Gastroesophageal sphincter (tissue), 4 donors: ENCODE results near the gene SHC2. TPM values are rescaled to one million over a fixed set of nuclear protein-coding genes. Genes with fewer than 3 reads are reported as not detected.
A peak's percentile ranks its signal among the peaks of the same experiment; 100 is the strongest.

Experiments
- ATAC-seq: fragments of 150-250 bp; one replicate; pipeline ENCODE4 v1.9.1; 2016; ENCODE audit warnings: mild to moderate bottlenecking, moderate library complexity
- H3K27ac ChIP-seq, 4 donors: fragments of 200-600 bp; sonication (generic) in 3 of 4; 1 replicate in 3 of 4; 2 replicates in 1 of 4; pipeline ENCODE4 v1.5.1; 2016 to 2019
- H3K27me3 ChIP-seq: fragments of 200-600 bp; sonication (generic); one replicate; pipeline ENCODE4 v1.5.1; 2019
- H3K36me3 ChIP-seq, 2 donors: fragments of 200-600 bp; sonication (generic); one replicate each; pipeline ENCODE4 v1.5.1; 2019; ENCODE audit warnings: control low read depth in 1 of 2
- H3K4me1 ChIP-seq, 3 donors: fragments of 200-600 bp; sonication (generic); 1 replicate in 2 of 3; 2 replicates in 1 of 3; pipeline ENCODE4 v1.5.1; 2016 to 2019; ENCODE audit warnings: control low read depth in 2 of 3
- H3K4me3 ChIP-seq, 2 donors: fragments of 200-600 bp; sonication (generic); one replicate each; pipeline ENCODE4 v1.5.1; 2019; ENCODE audit warnings: mild to moderate bottlenecking in 1 of 2, moderate library complexity in 1 of 2
- H3K9me3 ChIP-seq, 3 donors: fragments of 200-600 bp; sonication (generic); one replicate each; pipeline ENCODE4 v1.5.1; 2017 to 2019; ENCODE audit warnings: control low read depth in 2 of 3
- CTCF ChIP-seq, 4 experiments: fragments of 200-600 bp in 2 of 4; fragments of 450-650 bp in 2 of 4; sonication (generic) in 1 of 4; IDR thresholded peaks; one replicate each; pipeline ENCODE4 v1.5.1; 2017 to 2019; ENCODE audit warnings: antibody characterized with exemption in 4 of 4, mild to moderate bottlenecking in 2 of 4, moderate library complexity in 2 of 4
- EP300 ChIP-seq: sonication (generic); formaldehyde crosslinking; IDR thresholded peaks from one replicate; pipeline ENCODE4 v1.6.1; 2017; ENCODE audit warnings: antibody characterized with exemption, mild to moderate bottlenecking
- POLR2A ChIP-seq, 2 donors: fragments of 450-650 bp; IDR thresholded peaks; one replicate each; pipeline ENCODE4 v1.6.1; 2017; ENCODE audit warnings: antibody characterized with exemption in 2 of 2, mild to moderate bottlenecking in 2 of 2, moderate library complexity in 1 of 2
- POLR2AphosphoS5 ChIP-seq: sonication (generic); formaldehyde crosslinking; IDR thresholded peaks from one replicate; pipeline ENCODE4 v1.6.1; 2017; ENCODE audit warnings: antibody characterized with exemption
- WGBS, 2 donors: methylation state at CpG; one replicate each; pipeline ENCODE4 v1.1.5; 2018; ENCODE audit warnings: low coverage in 1 of 2; 5-methylcytosine and 5-hydroxymethylcytosine counted together
- total RNA-seq, 4 donors: library from RNA; depleted of rRNA; stranded (reverse); fragments of >200 nt; gene quantifications; one replicate each; pipeline ENCODE4 v1.1.0, GENCODE V29; 2016

Gene SHC2
- total RNA-seq, 4 donors from 2014 or later = 14.7 to 24.6 (median 20.4) TPM

GRCh38 chr19:444677-445210 is 16.1 kb downstream of the SHC2 start:
- no peak for ATAC-seq
- 89% methylated on average over 17 of the region's 26 CpGs; no CpG with 5 or more reads in 1 of the 2 donors for WGBS, 2 donors
- H3K27ac ChIP-seq = no peak overlapping the region

GRCh38 chr19:443005-443404 is 17.8 kb downstream of the SHC2 start:
- no peaks in the 10 kb centered on the region for H3K9me3 ChIP-seq
- WGBS, 2 donors = 70 to 79% methylated on average over 1 to 2 of the region's 2 CpGs
- peaks cover 11% of the 10 kb centered on the region for H3K27me3 ChIP-seq
- H3K4me1 ChIP-seq = peaks cover 0 to 9% (median 0%) of the 10 kb centered on the region in 3 donors
- H3K36me3 ChIP-seq = peaks cover 0 to 19% of the 10 kb centered on the region in 2 donors
- no peak overlapping the region for H3K27ac ChIP-seq
- TF ChIP-seq CTCF (IDR thresholded peaks at IDR 0.05) (no peak), EP300 (no peak), POLR2A (IDR thresholded peaks at IDR 0.05) (no peak), POLR2AphosphoS5 (no peak)
- no peak for ATAC-seq
- H3K4me3 ChIP-seq = no peak overlapping the region

More at GRCh38 chr19:444677-445210, 16.1 kb downstream of the SHC2 start:
- TF ChIP-seq CTCF (IDR thresholded peaks at IDR 0.05) (no peak), POLR2A (IDR thresholded peaks at IDR 0.05) (no peak), POLR2AphosphoS5 (no peak), EP300 (no peak)
- Histone ChIP-seq H3K27me3 (no peaks in the 10 kb centered on the region), H3K9me3 (no peaks in the 10 kb centered on the region), H3K4me1 (peaks cover 0 to 13% (median 0%) of the 10 kb centered on the region in 3 donors), H3K36me3 (peaks cover 0 to 13% of the 10 kb centered on the region in 2 donors), H3K4me3 (no peak overlapping the region)

GRCh38 chr19:442085-442484 is 18.7 kb downstream of the SHC2 start:
- H3K27me3 ChIP-seq = peaks cover 11% of the 10 kb centered on the region
- 90% methylated on average over 2 of the region's 2 CpGs; no CpG with 5 or more reads in 1 of the 2 donors for WGBS, 2 donors
- H3K4me1 ChIP-seq = peaks cover 0 to under 1% (median 0%) of the 10 kb centered on the region in 3 donors
- no peak overlapping the region for H3K4me3 ChIP-seq
- TF ChIP-seq EP300 = no peak
- no peak for TF ChIP-seq CTCF (IDR thresholded peaks at IDR 0.05)
- no peak for TF ChIP-seq POLR2AphosphoS5
- no peak for TF ChIP-seq POLR2A (IDR thresholded peaks at IDR 0.05)
- no peaks in the 10 kb centered on the region for H3K9me3 ChIP-seq
- ATAC-seq = no peak
- H3K27ac ChIP-seq = no peak overlapping the region
- peaks cover 0 to 19% of the 10 kb centered on the region in 2 donors for H3K36me3 ChIP-seq

GRCh38 chr19:441213-441836 is 19.5 kb downstream of the SHC2 start:
- WGBS, 2 donors = 62 to 66% methylated on average over 12 to 18 of the region's 23 CpGs
- Histone ChIP-seq H3K4me3 (no peak overlapping the region), H3K9me3 (no peaks in the 10 kb centered on the region), H3K27ac (no peak overlapping the region), H3K36me3 (peaks cover 0 to 21% of the 10 kb centered on the region in 2 donors), H3K27me3 (peaks cover 11% of the 10 kb centered on the region), H3K4me1 (no peaks in the 10 kb centered on the region)
- TF ChIP-seq EP300 (no peak), POLR2A (IDR thresholded peaks at IDR 0.05) (no peak), CTCF (IDR thresholded peaks at IDR 0.05) (no peak)
- ATAC-seq = peak; percentile 37
